Panc1 (cell line): ENCODE results near the gene HDLBP. TPM values are rescaled to one million over a fixed set of nuclear protein-coding genes. Genes with fewer than 3 reads are reported as not detected.

Experiments used
- ATAC-seq: fragments of 200-7000 bp; cut with Tn5 transposase; 2 replicates; pipeline ENCODE4 v1.9.1; 2020; ENCODE audit warnings: mild to moderate bottlenecking, moderate library complexity
- BruUV-seq: library from RNA; stranded (reverse); fragments of 400-500 nt; replicated peaks from 2 replicates; lab custom pipeline; 2021; lab: Mats Ljungman, UMichigan
- CTCF ChIA-PET: fragments of 300-600 bp; sonication (Branson Sonifier 250); formaldehyde crosslinking; loops from one replicate; lab custom pipeline; 2022; ENCODE audit warnings: antibody characterized with exemption; lab: Charles Lee
- POLR2A ChIA-PET: fragments of 300-600 bp; sonication (Branson Sonifier 250); formaldehyde crosslinking; loops from one replicate; lab custom pipeline; 2022; ENCODE audit warnings: antibody characterized with exemption; lab: Charles Lee
- DNase-seq: peaks from one replicate; pipeline ENCODE4 v3.0.0-alpha.2; 2010; ENCODE audit warnings: low read depth, low spot score
- H3K27ac ChIP-seq: 2 replicates; pipeline ENCODE4 v1.5.1; 2011; ENCODE audit warnings: mild to moderate bottlenecking, low read length, inconsistent platforms
- H3K27me3 ChIP-seq: fragments of 200-500 bp; sonication (Bioruptor generic); 2 replicates; pipeline ENCODE4 v1.6.0; 2014; ENCODE audit warnings: low read length, inconsistent platforms; ENCODE audit not compliant: control insufficient read depth, insufficient read depth
- H3K36me3 ChIP-seq: fragments of 200-500 bp; sonication (Bioruptor generic); 2 replicates; pipeline ENCODE4 v1.5.1; 2014; ENCODE audit warnings: inconsistent platforms, mild to moderate bottlenecking, low read length, moderate library complexity; ENCODE audit not compliant: control insufficient read depth, insufficient read depth
- H3K4me1 ChIP-seq: 2 replicates; pipeline ENCODE4 v1.5.1; 2011; ENCODE audit warnings: inconsistent platforms, mild to moderate bottlenecking, low read length, moderate library complexity; ENCODE audit not compliant: control insufficient read depth, insufficient read depth
- H3K4me3 ChIP-seq, 2 experiments: 2 replicates each; pipeline ENCODE4 v1.5.1; 2011 to 2012; ENCODE audit warnings: low read depth in 2 of 2, low read length in 2 of 2, mild to moderate bottlenecking in 2 of 2, inconsistent platforms in 1 of 2, moderate library complexity in 1 of 2
- H3K9me3 ChIP-seq: fragments of 200-500 bp; sonication (Bioruptor generic); 2 replicates; pipeline ENCODE4 v1.5.1; 2014; ENCODE audit warnings: low read depth, mild to moderate bottlenecking, inconsistent platforms, low read length, moderate library complexity; ENCODE audit not compliant: control insufficient read depth, insufficient read depth
- CTCF ChIP-seq: fragments of 450-650 bp; IDR thresholded peaks from 2 replicates; pipeline ENCODE4 v1.5.1; 2017; ENCODE audit warnings: mild to moderate bottlenecking
- POLR2AphosphoS5 ChIP-seq: IDR thresholded peaks from 2 replicates; pipeline ENCODE4 v1.6.1; 2012; ENCODE audit warnings: mild to moderate bottlenecking, low read depth, low read length, moderate library complexity
- REST ChIP-seq, 2 experiments: IDR thresholded peaks; 2 replicates each; pipeline ENCODE4 v1.6.1; 2011 to 2012; ENCODE audit warnings: low read depth in 2 of 2, control low read depth in 1 of 2, low read length in 1 of 2, mild to moderate bottlenecking in 1 of 2, moderate library complexity in 1 of 2; ENCODE audit not compliant: insufficient read depth in 1 of 2
- SIN3A ChIP-seq: IDR thresholded peaks from 2 replicates; pipeline ENCODE4 v1.6.1; 2012; ENCODE audit warnings: low read depth, mild to moderate bottlenecking, low read length, moderate library complexity, borderline replicate concordance; ENCODE audit not compliant: insufficient read depth
- TCF7L2 ChIP-seq: IDR thresholded peaks from 2 replicates; pipeline ENCODE4 v1.6.1; 2011; ENCODE audit warnings: mild to moderate bottlenecking, low read depth, low read length, inconsistent platforms
- in situ Hi-C: cut with HindIII; loops from 2 replicates; pipeline ENCODE4 v1.10.0; 2016; ENCODE audit warnings: low sequenced_read_pairs, low pct_unique_long_range_greater_than_20kb
- intact Hi-C: fragments of 100-400 bp; cut with micrococcal nuclease; formaldehyde crosslinking; loops from one replicate; pipeline ENCODE4 v1.10.0; 2022; ENCODE audit not compliant: unreplicated experiment
- total RNA-seq: library from RNA; stranded (reverse); gene quantifications from one replicate; pipeline ENCODE4 v1.2.1, GENCODE V29; 2021; ENCODE audit not compliant: unreplicated experiment

HDLBP gene
- total RNA-seq, 1 experiment from 2014 or later = 656 TPM

- intact Hi-C loops = no loop called here
- H3K27ac ChIP-seq = no peak overlapping the region
- peaks cover 9% of the 10 kb centered on the region for H3K4me1 ChIP-seq
- H3K27me3 ChIP-seq = no peaks in the 10 kb centered on the region
- H3K36me3 ChIP-seq = no peaks in the 10 kb centered on the region
- ChIA-PET POLR2A (no interaction called here), CTCF (no interaction called here)
- H3K4me3 ChIP-seq = no peak overlapping the region
- in situ Hi-C loops = no loop called here
- no TSS peak for BruUV-seq
- DNase-seq (no peak), ATAC-seq (no peak)
- TF ChIP-seq CTCF (no peak), REST (IDR thresholded peaks at IDR 0.05; ENCODE audit: insufficient read depth in 1 of 2, low read depth in 2 of 2, low read length in 1 of 2) (no peak), TCF7L2 (no peak), POLR2AphosphoS5 (no peak), SIN3A (no peak)
- no peaks in the 10 kb centered on the region for H3K9me3 ChIP-seq
Measured at GRCh38 chr2:241214766-241215165, 100.7 kb downstream of the HDLBP start.

GRCh38 chr2:241214209-241214608 lies 101.3 kb downstream of the HDLBP start:
- Histone ChIP-seq H3K27ac (no peak overlapping the region), H3K4me1 (peaks cover 7% of the 10 kb centered on the region), H3K27me3 (no peaks in the 10 kb centered on the region), H3K4me3 (no peak overlapping the region), H3K9me3 (no peaks in the 10 kb centered on the region), H3K36me3 (no peaks in the 10 kb centered on the region)
- ChIA-PET POLR2A (no interaction called here), CTCF (no interaction called here)
- intact Hi-C loops = no loop called here
- no peak for TF ChIP-seq REST (IDR thresholded peaks at IDR 0.05; ENCODE audit: insufficient read depth in 1 of 2, low read depth in 2 of 2, low read length in 1 of 2)
- TF ChIP-seq TCF7L2 = no peak
- TF ChIP-seq SIN3A = no peak
- no peak for TF ChIP-seq POLR2AphosphoS5
- TF ChIP-seq CTCF = no peak
- in situ Hi-C loops = no loop called here
- BruUV-seq = no TSS peak
- ATAC-seq (no peak), DNase-seq (no peak)
